HG02763 (cell line): ENCODE measurements around the gene TRPV2.
A peak's percentile ranks its signal among the peaks of the same experiment; 100 is the strongest.
"Not testable (repeated sequence)": the region's sequence is repeated elsewhere in the genome, so short reads cannot be mapped to it uniquely, and the experiment has no call there.

ENCODE experiments used
- ATAC-seq: cut with Tn5 transposase; IDR thresholded peaks from one replicate; pipeline ENCODE4 v1.9.1; 2021; ENCODE audit warnings: mild to moderate bottlenecking, moderate library complexity; ENCODE audit not compliant: unreplicated experiment

Gene TRPV2

GRCh38 chr17:16403847-16404246 lies 11.5 kb upstream of the TRPV2 start:
- not testable (repeated sequence) for ATAC-seq

- ATAC-seq = no peak
Measured at GRCh38 chr17:16406742-16407674, 8.4 kb upstream of the TRPV2 start.

- ATAC-seq = peak; percentile 78
Measured at GRCh38 chr17:16407911-16408588, 7.3 kb upstream of the TRPV2 start.

GRCh38 chr17:16417399-16417798 lies 2.0 kb downstream of the TRPV2 start:
- ATAC-seq = no peak

GRCh38 chr17:16417896-16418684 lies 2.7 kb downstream of the TRPV2 start:
- ATAC-seq = no peak

- no peak for ATAC-seq
Measured at GRCh38 chr17:16418685-16419068, 3.3 kb downstream of the TRPV2 start.

- ATAC-seq = peak; percentile 39
Measured at GRCh38 chr17:16419074-16419928, 3.9 kb downstream of the TRPV2 start.

GRCh38 chr17:16419929-16420271 lies 4.5 kb downstream of the TRPV2 start:
- ATAC-seq = peak; percentile 4

GRCh38 chr17:16422416-16422815 lies 7.0 kb downstream of the TRPV2 start:
- ATAC-seq = no peak

- ATAC-seq = no peak
Measured at GRCh38 chr17:16423226-16423872, 8.0 kb downstream of the TRPV2 start.

GRCh38 chr17:16425202-16425601 lies 9.8 kb downstream of the TRPV2 start:
- ATAC-seq = no peak

- ATAC-seq = no peak
Measured at GRCh38 chr17:16425698-16426659, 10.6 kb downstream of the TRPV2 start.

- ATAC-seq = no peak
Measured at GRCh38 chr17:16427020-16427419, 11.6 kb downstream of the TRPV2 start.

- no peak for ATAC-seq
Measured at GRCh38 chr17:16428098-16428882, 12.9 kb downstream of the TRPV2 start.

GRCh38 chr17:16429083-16429482 lies 13.7 kb downstream of the TRPV2 start:
- ATAC-seq = no peak

GRCh38 chr17:16430650-16431049 lies 15.3 kb downstream of the TRPV2 start:
- ATAC-seq = no peak

GRCh38 chr17:16432017-16432416 lies 16.6 kb downstream of the TRPV2 start:
- ATAC-seq = no peak

- ATAC-seq = no peak
Measured at GRCh38 chr17:16433514-16433913, 18.1 kb downstream of the TRPV2 start.
